ENCODE data around the gene DLGAP1.

- no peak for TF ChIP-seq POLR2A (IDR thresholded peaks at IDR 0.05; ENCODE audit: low read length)
- TF ChIP-seq GATA1 (IDR thresholded peaks at IDR 0.05; ENCODE audit: low read depth, low read length): no peak
These were observed 203.2 kb downstream of the DLGAP1 start for GRCh38 chr18:4251873-4252272.

Data from erythroblast (primary cell).